Measurements from ENCODE around the gene BET1. TPM values are rescaled to one million over a fixed set of nuclear protein-coding genes. Genes with fewer than 3 reads are reported as not detected.

BET1 gene
- total RNA-seq, 1 experiment from 2014 or later: 17.2 TPM

- ChIA-PET CTCF (no interaction called here), RAD21 (ENCODE audit: low non-redundant PET in 1 of 2, low total read pairs in 2 of 2, uncharacterized antibody in 2 of 2, unreplicated experiment in 2 of 2) (no interaction called here), POLR2A (no interaction called here)
- H3K4me3 ChIP-seq (replicated peaks in 1 of 2; ENCODE audit: low read depth in 1 of 2, low read length in 2 of 2): no peak overlapping the region
- no peak overlapping the region for H3K9ac ChIP-seq (ENCODE audit: low read length)
- no TSS peak for BruUV-seq (replicated peaks)
- intact Hi-C loops (cut with micrococcal nuclease): no loop called here
- H3K4me2 ChIP-seq (ENCODE audit: low read length): no peak overlapping the region
- no peaks in the 10 kb centered on the region for H3K27me3 ChIP-seq (ENCODE audit: insufficient read depth, low read length)
- no peaks in the 10 kb centered on the region for H3K79me2 ChIP-seq (ENCODE audit: insufficient read depth, low read length)
- H3K9me3 ChIP-seq (ENCODE audit: control insufficient read depth in 1 of 2, insufficient read depth in 1 of 2, low read depth in 1 of 2, low read length in 2 of 2): no peaks in the 10 kb centered on the region
- no peak overlapping the region for H2AFZ ChIP-seq (ENCODE audit: low read depth, low read length, poor library complexity, severe bottlenecking)
- H3K27ac ChIP-seq (ENCODE audit: low read depth, low read length): no peak overlapping the region
- TF ChIP-seq EZH2 (IDR thresholded peaks at IDR 0.05): no peak
- no peak for TF ChIP-seq POLR2A (IDR thresholded peaks at IDR 0.05; ENCODE audit: borderline replicate concordance, extremely low read depth, insufficient read depth, insufficient read length)
- no peak for TF ChIP-seq CEBPB (IDR thresholded peaks at IDR 0.05; ENCODE audit: low read depth)
- TF ChIP-seq ELF1 (IDR thresholded peaks at IDR 0.05; ENCODE audit: borderline replicate concordance, low read depth): no peak
- TF ChIP-seq, protein P1, sequence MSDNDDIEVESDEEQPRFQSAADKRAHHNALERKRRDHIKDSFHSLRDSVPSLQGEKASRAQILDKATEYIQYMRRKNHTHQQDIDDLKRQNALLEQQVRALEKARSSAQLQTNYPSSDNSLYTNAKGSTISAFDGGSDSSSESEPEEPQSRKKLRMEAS (IDR thresholded peaks at IDR 0.05): no peak
- no peak for TF ChIP-seq ZNF274 (IDR thresholded peaks at IDR 0.05; ENCODE audit: low read depth, low read length)
- no peak for TF ChIP-seq POLR2AphosphoS5 (IDR thresholded peaks at IDR 0.05; ENCODE audit: low read depth, low read length)
- DNase-seq (ENCODE audit: low read depth, low spot score) (no peak), ATAC-seq (no peak)
- H3K4me1 ChIP-seq (ENCODE audit: control insufficient read depth in 1 of 2, insufficient read depth in 2 of 2, low read length in 2 of 2): no peaks in the 10 kb centered on the region
- no peaks in the 10 kb centered on the region for H4K20me1 ChIP-seq (ENCODE audit: insufficient read depth)
- no peaks in the 10 kb centered on the region for H3K9me2 ChIP-seq (ENCODE audit: insufficient read depth)
- no peaks in the 10 kb centered on the region for H3K36me3 ChIP-seq (ENCODE audit: control insufficient read depth in 1 of 2, insufficient read depth in 2 of 2, low read length in 2 of 2)
These were observed 43.2 kb downstream of the BET1 start for GRCh38 chr7:93960986-93961385.

DNA sequence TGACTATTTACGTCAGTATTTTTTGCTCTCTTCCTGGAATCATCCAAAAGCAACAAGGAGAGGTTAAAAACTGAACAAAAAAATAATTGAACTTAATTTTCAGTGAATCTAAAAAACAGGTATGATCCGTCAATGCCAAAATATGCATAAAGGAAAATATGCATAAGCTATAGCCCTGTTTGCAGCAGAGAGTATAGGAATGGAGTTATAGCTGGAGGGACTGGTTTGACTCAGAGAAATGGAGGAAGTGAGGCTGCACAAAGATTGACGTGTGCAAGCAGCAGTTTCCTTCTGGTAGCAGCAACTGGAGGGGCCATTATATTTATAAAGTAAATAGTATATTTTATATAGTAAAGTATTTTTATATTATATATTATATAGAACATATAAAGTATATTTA is 45.5 kb downstream of the BET1 start:
- POLR2A ChIA-PET: no interaction called here
- Histone ChIP-seq H2AFZ (ENCODE audit: low read depth, low read length, poor library complexity, severe bottlenecking) (no peak overlapping the region), H3K27ac (ENCODE audit: low read depth, low read length) (no peak overlapping the region), H3K9me3 (ENCODE audit: control insufficient read depth in 1 of 2, insufficient read depth in 1 of 2, low read depth in 1 of 2, low read length in 2 of 2) (no peaks in the 10 kb centered on the region), H3K4me2 (ENCODE audit: low read length) (no peak overlapping the region), H3K27me3 (ENCODE audit: insufficient read depth, low read length) (no peaks in the 10 kb centered on the region), H3K9ac (ENCODE audit: low read length) (no peak overlapping the region), H3K4me3 (replicated peaks in 1 of 2; ENCODE audit: low read depth in 1 of 2, low read length in 2 of 2) (no peak overlapping the region), H3K79me2 (ENCODE audit: insufficient read depth, low read length) (no peaks in the 10 kb centered on the region), H3K9me2 (ENCODE audit: insufficient read depth) (no peaks in the 10 kb centered on the region), H4K20me1 (ENCODE audit: insufficient read depth) (no peaks in the 10 kb centered on the region), H3K36me3 (ENCODE audit: control insufficient read depth in 1 of 2, insufficient read depth in 2 of 2, low read length in 2 of 2) (no peaks in the 10 kb centered on the region), H3K4me1 (ENCODE audit: control insufficient read depth in 1 of 2, insufficient read depth in 2 of 2, low read length in 2 of 2) (no peaks in the 10 kb centered on the region)
- ATAC-seq: no peak
- CTCF ChIA-PET: no interaction called here
- no peak for DNase-seq (ENCODE audit: low read depth, low spot score)
- BruUV-seq (replicated peaks): no TSS peak
- RAD21 ChIA-PET (ENCODE audit: low non-redundant PET in 1 of 2, low total read pairs in 2 of 2, uncharacterized antibody in 2 of 2, unreplicated experiment in 2 of 2): no interaction called here
- intact Hi-C loops (cut with micrococcal nuclease): no loop called here
- TF ChIP-seq ELF1 (IDR thresholded peaks at IDR 0.05; ENCODE audit: borderline replicate concordance, low read depth) (no peak), ZBTB33 (IDR thresholded peaks at IDR 0.05; ENCODE audit: extremely low read depth, insufficient replicate concordance, low read length) (no peak), FOSL1 (IDR thresholded peaks at IDR 0.05; ENCODE audit: low read depth) (no peak), EZH2 (IDR thresholded peaks at IDR 0.05) (no peak), JUND (IDR thresholded peaks at IDR 0.05) (no peak), POLR2AphosphoS5 (IDR thresholded peaks at IDR 0.05; ENCODE audit: low read depth, low read length) (no peak), RAD21 (IDR thresholded peaks at IDR 0.05; ENCODE audit: low read depth) (no peak), ZFX (IDR thresholded peaks at IDR 0.05) (no peak), SRF (IDR thresholded peaks at IDR 0.05; ENCODE audit: low read depth) (no peak), CEBPB (IDR thresholded peaks at IDR 0.05; ENCODE audit: low read depth) (no peak), CBX3 (IDR thresholded peaks at IDR 0.05; ENCODE audit: low read depth) (no peak), TCF7L2 (IDR thresholded peaks at IDR 0.05; ENCODE audit: borderline replicate concordance, extremely low read depth, insufficient read depth, insufficient read length) (no peak), EZH2phosphoT487 (IDR thresholded peaks at IDR 0.05; ENCODE audit: borderline replicate concordance) (no peak)
- TF ChIP-seq, protein P1 (IDR thresholded peaks at IDR 0.05): no peak
- TF ChIP-seq, protein P2, sequence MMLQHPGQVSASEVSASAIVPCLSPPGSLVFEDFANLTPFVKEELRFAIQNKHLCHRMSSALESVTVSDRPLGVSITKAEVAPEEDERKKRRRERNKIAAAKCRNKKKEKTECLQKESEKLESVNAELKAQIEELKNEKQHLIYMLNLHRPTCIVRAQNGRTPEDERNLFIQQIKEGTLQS (IDR thresholded peaks at IDR 0.05): no peak
- TF ChIP-seq, protein P3, sequence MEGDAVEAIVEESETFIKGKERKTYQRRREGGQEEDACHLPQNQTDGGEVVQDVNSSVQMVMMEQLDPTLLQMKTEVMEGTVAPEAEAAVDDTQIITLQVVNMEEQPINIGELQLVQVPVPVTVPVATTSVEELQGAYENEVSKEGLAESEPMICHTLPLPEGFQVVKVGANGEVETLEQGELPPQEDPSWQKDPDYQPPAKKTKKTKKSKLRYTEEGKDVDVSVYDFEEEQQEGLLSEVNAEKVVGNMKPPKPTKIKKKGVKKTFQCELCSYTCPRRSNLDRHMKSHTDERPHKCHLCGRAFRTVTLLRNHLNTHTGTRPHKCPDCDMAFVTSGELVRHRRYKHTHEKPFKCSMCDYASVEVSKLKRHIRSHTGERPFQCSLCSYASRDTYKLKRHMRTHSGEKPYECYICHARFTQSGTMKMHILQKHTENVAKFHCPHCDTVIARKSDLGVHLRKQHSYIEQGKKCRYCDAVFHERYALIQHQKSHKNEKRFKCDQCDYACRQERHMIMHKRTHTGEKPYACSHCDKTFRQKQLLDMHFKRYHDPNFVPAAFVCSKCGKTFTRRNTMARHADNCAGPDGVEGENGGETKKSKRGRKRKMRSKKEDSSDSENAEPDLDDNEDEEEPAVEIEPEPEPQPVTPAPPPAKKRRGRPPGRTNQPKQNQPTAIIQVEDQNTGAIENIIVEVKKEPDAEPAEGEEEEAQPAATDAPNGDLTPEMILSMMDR (IDR thresholded peaks at IDR 0.05 in 2 of 3, conservative IDR thresholded peaks at IDR 0.05 in 1 of 3; ENCODE audit: borderline replicate concordance in 1 of 3, insufficient read depth in 1 of 3, low read depth in 2 of 3, low read length in 2 of 3): no peak

All from HCT116 (cell line).